ENCODE data around the gene MRPS18C.

DNA sequence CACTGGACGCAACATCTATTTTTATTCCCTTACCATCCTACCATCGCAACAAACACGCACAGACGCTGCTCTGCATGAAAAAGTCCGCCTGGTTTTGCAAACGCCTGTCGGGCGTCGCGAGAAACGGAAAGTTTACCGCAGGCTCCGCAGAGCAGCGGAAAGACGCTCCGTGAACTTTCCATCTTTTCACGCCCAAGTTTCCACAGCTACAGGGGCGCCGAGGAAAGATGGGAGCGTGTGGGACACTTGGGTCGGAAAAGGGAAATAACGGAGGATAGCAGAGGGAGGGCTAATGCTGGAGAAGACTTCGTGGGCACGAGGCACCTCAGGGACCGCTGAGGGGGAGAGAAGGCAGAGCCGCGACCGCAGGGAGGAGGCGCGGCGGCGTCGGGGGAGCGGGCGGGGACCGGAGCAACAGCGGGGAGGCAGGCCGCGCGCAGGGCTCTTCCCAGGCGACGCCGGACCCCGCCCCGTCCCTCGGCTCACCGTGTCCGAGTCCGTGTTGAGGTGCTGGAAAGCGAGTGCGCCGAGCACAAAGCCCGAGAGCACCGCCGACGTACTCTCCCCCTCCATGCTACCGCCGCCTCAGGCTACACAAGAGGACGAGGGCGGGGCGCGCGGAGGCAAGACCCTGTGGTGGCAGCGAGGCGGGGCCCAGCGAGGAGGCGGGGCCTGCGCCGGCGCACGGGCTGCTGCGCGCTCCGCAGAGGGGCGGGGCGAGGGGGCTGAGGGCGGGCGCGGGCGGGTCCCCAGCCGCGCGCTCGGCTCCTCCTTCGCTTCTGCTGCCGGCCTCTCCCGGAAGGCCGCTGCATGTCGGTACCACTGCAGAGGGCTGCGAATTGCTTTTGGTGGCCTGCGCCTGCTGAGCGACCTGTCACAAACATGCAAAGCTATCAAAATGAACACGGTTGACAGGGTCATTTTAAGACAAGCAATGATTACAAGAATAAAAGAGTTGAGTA, 28.9 kb downstream of the MRPS18C start, which contains the start of gene ABRAXAS1:
- TF ChIP-seq, protein P1, sequence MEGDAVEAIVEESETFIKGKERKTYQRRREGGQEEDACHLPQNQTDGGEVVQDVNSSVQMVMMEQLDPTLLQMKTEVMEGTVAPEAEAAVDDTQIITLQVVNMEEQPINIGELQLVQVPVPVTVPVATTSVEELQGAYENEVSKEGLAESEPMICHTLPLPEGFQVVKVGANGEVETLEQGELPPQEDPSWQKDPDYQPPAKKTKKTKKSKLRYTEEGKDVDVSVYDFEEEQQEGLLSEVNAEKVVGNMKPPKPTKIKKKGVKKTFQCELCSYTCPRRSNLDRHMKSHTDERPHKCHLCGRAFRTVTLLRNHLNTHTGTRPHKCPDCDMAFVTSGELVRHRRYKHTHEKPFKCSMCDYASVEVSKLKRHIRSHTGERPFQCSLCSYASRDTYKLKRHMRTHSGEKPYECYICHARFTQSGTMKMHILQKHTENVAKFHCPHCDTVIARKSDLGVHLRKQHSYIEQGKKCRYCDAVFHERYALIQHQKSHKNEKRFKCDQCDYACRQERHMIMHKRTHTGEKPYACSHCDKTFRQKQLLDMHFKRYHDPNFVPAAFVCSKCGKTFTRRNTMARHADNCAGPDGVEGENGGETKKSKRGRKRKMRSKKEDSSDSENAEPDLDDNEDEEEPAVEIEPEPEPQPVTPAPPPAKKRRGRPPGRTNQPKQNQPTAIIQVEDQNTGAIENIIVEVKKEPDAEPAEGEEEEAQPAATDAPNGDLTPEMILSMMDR (IDR thresholded peaks at IDR 0.05) = no peak
- peak; percentile 94 for TF ChIP-seq POLR2AphosphoS5 (IDR thresholded peaks at IDR 0.05)
